Neuronal stem cell (in vitro differentiated cells): ENCODE measurements around the gene VGLL3.

ENCODE experiments used
- DNase-seq: peaks from one replicate; pipeline ENCODE4 v3.0.0-alpha.2; 2013; ENCODE audit warnings: low spot score
- H2AFZ ChIP-seq: one replicate; pipeline ENCODE4 v1.6.1; 2013; ENCODE audit warnings: mild to moderate bottlenecking, low read length, inconsistent platforms
- H2AK5ac ChIP-seq: 2 replicates; pipeline ENCODE4 v1.6.1; 2013; ENCODE audit warnings: low read depth, mild to moderate bottlenecking, inconsistent platforms, low read length, moderate library complexity, mixed read lengths
- H2BK120ac ChIP-seq: 2 replicates; pipeline ENCODE4 v1.6.1; 2013; ENCODE audit warnings: low read depth, mild to moderate bottlenecking, inconsistent platforms, low read length, moderate library complexity, mixed read lengths
- H2BK12ac ChIP-seq: one replicate; pipeline ENCODE4 v1.6.1; 2013; ENCODE audit warnings: low read length, inconsistent platforms
- H2BK15ac ChIP-seq: 2 replicates; pipeline ENCODE4 v1.6.1; 2013; ENCODE audit warnings: mild to moderate bottlenecking, low read length, inconsistent platforms, mixed read lengths
- H2BK5ac ChIP-seq: one replicate; pipeline ENCODE4 v1.6.1; 2013; ENCODE audit warnings: inconsistent platforms, mild to moderate bottlenecking, low read length, moderate library complexity
- H3K14ac ChIP-seq: one replicate; pipeline ENCODE4 v1.6.1; 2013; ENCODE audit warnings: low read length, inconsistent platforms
- H3K18ac ChIP-seq: 2 replicates; pipeline ENCODE4 v1.6.1; 2013; ENCODE audit warnings: low read length, inconsistent platforms
- H3K23ac ChIP-seq: 2 replicates; pipeline ENCODE4 v1.6.1; 2013; ENCODE audit warnings: low read depth, mild to moderate bottlenecking, mixed read lengths, low read length, inconsistent platforms; ENCODE audit not compliant: poor library complexity
- H3K27ac ChIP-seq: replicated peaks from 3 replicates; pipeline ENCODE4 v1.5.1; 2013; ENCODE audit warnings: low read length, inconsistent platforms
- H3K27me3 ChIP-seq, 3 experiments: 2 replicates each; pipeline ENCODE4 v1.6.1; 2013; ENCODE audit warnings: low read length in 3 of 3, mild to moderate bottlenecking in 2 of 3, inconsistent platforms in 1 of 3, low read depth in 1 of 3, mixed read lengths in 1 of 3, moderate library complexity in 1 of 3; ENCODE audit not compliant: control insufficient read depth in 3 of 3, insufficient read depth in 3 of 3
- H3K36me3 ChIP-seq, 2 donors: replicated peaks in 1 of 2; 2 replicates each; pipeline ENCODE4 v1.6.1; 2013; ENCODE audit warnings: low read length in 2 of 2; ENCODE audit not compliant: control insufficient read depth in 2 of 2, insufficient read depth in 2 of 2
- H3K4ac ChIP-seq: 2 replicates; pipeline ENCODE4 v1.6.1; 2013; ENCODE audit warnings: inconsistent platforms, mild to moderate bottlenecking, low read length, moderate library complexity
- H3K4me1 ChIP-seq, 2 donors: 1 replicate in 1 of 2; 2 replicates in 1 of 2; pipeline ENCODE4 v1.6.1; 2013; ENCODE audit warnings: low read length in 2 of 2, low read depth in 1 of 2; ENCODE audit not compliant: control insufficient read depth in 2 of 2, insufficient read depth in 1 of 2
- H3K4me2 ChIP-seq: one replicate; pipeline ENCODE4 v1.6.1; 2013; ENCODE audit warnings: mild to moderate bottlenecking, low read length, inconsistent platforms; ENCODE audit not compliant: insufficient read depth, poor library complexity, severe bottlenecking
- H3K4me3 ChIP-seq, 2 donors: 2 replicates each; pipeline ENCODE4 v1.5.1; 2013; ENCODE audit warnings: low read length in 2 of 2, mild to moderate bottlenecking in 2 of 2, inconsistent platforms in 1 of 2, moderate library complexity in 1 of 2
- H3K79me1 ChIP-seq: one replicate; pipeline ENCODE4 v1.6.1; 2013; ENCODE audit warnings: low read depth, mild to moderate bottlenecking, inconsistent platforms, low read length, moderate library complexity
- H3K9ac ChIP-seq: one replicate; pipeline ENCODE4 v1.6.1; 2013; ENCODE audit warnings: mild to moderate bottlenecking, low read depth, low read length, inconsistent platforms; ENCODE audit not compliant: poor library complexity
- H3K9me3 ChIP-seq, 2 donors: replicated peaks in 1 of 2; 2 replicates each; pipeline versions ENCODE3 to v1.6.1; 2013; ENCODE audit warnings: low read length in 2 of 2, mild to moderate bottlenecking in 2 of 2, inconsistent platforms in 1 of 2, low read depth in 1 of 2, mixed read lengths in 1 of 2, moderate library complexity in 1 of 2; ENCODE audit not compliant: control insufficient read depth in 2 of 2, insufficient read depth in 1 of 2
- H4K8ac ChIP-seq: one replicate; pipeline ENCODE4 v1.6.1; 2013; ENCODE audit warnings: low read depth, mild to moderate bottlenecking, inconsistent platforms, low read length, moderate library complexity
- H4K91ac ChIP-seq: one replicate; pipeline ENCODE4 v1.6.1; 2013; ENCODE audit warnings: low read length, low read depth, mild to moderate bottlenecking, inconsistent platforms; ENCODE audit not compliant: poor library complexity
- WGBS, 2 donors: extraction: QIAGEN DNeasy Blood & Tissue Kit; methylation state at CpG; one replicate each; pipeline ENCODE4 v1.1.7; 2013; ENCODE audit warnings: missing lambda C conversion rate in 2 of 2, mixed read lengths in 1 of 2; ENCODE audit not compliant: insufficient read length in 2 of 2, insufficient replicate concordance in 1 of 2; ENCODE audit errors: extremely low coverage in 2 of 2; 5-methylcytosine and 5-hydroxymethylcytosine counted together

The VGLL3 gene

GRCh38 chr3:86949850-86950249 lies 41.1 kb downstream of the VGLL3 start:
- no peak overlapping the region for H3K4me3 ChIP-seq
- H2AK5ac ChIP-seq: no peak overlapping the region
- H2BK12ac ChIP-seq: no peak overlapping the region
- H3K9ac ChIP-seq: no peak overlapping the region
- no peak overlapping the region for H4K91ac ChIP-seq
- no peaks in the 10 kb centered on the region for H3K36me3 ChIP-seq
- no peak overlapping the region for H2BK15ac ChIP-seq
- H3K27ac ChIP-seq: no peak overlapping the region
- no peak overlapping the region for H2BK5ac ChIP-seq
- H3K4me1 ChIP-seq: peaks cover 0 to 2% of the 10 kb centered on the region in 2 donors
- no peak overlapping the region for H4K8ac ChIP-seq
- H2BK120ac ChIP-seq: no peak overlapping the region
- no peak overlapping the region for H3K14ac ChIP-seq
- H3K23ac ChIP-seq: no peak overlapping the region
- no peaks in the 10 kb centered on the region for H3K27me3 ChIP-seq
- DNase-seq: no peak
- no peak overlapping the region for H3K4ac ChIP-seq
- H3K9me3 ChIP-seq: no peaks in the 10 kb centered on the region
- H3K79me1 ChIP-seq: no peaks in the 10 kb centered on the region
- H3K18ac ChIP-seq: no peak overlapping the region
- H2AFZ ChIP-seq: no peak overlapping the region
- H3K4me2 ChIP-seq: no peak overlapping the region

GRCh38 chr3:86948822-86949221 lies 42.1 kb downstream of the VGLL3 start:
- no peak overlapping the region for H3K4ac ChIP-seq
- no peaks in the 10 kb centered on the region for H3K27me3 ChIP-seq
- H3K27ac ChIP-seq: no peak overlapping the region
- H3K36me3 ChIP-seq: no peaks in the 10 kb centered on the region
- no peak overlapping the region for H3K23ac ChIP-seq
- no peaks in the 10 kb centered on the region for H3K79me1 ChIP-seq
- H4K8ac ChIP-seq: no peak overlapping the region
- no peak overlapping the region for H3K14ac ChIP-seq
- H2BK5ac ChIP-seq: no peak overlapping the region
- no peak overlapping the region for H3K4me2 ChIP-seq
- H4K91ac ChIP-seq: no peak overlapping the region
- H2BK15ac ChIP-seq: no peak overlapping the region
- no peak overlapping the region for H3K9ac ChIP-seq
- H3K18ac ChIP-seq: no peak overlapping the region
- H3K9me3 ChIP-seq: no peaks in the 10 kb centered on the region
- no peak overlapping the region for H3K4me3 ChIP-seq
- WGBS, 2 donors: no CpG with 5 or more reads among the region's 1 CpG
- H2AFZ ChIP-seq: no peak overlapping the region
- no peak overlapping the region for H2BK120ac ChIP-seq
- DNase-seq: no peak
- H2AK5ac ChIP-seq: no peak overlapping the region
- H2BK12ac ChIP-seq: no peak overlapping the region
- H3K4me1 ChIP-seq: peaks cover 0 to 2% of the 10 kb centered on the region in 2 donors

DNA sequence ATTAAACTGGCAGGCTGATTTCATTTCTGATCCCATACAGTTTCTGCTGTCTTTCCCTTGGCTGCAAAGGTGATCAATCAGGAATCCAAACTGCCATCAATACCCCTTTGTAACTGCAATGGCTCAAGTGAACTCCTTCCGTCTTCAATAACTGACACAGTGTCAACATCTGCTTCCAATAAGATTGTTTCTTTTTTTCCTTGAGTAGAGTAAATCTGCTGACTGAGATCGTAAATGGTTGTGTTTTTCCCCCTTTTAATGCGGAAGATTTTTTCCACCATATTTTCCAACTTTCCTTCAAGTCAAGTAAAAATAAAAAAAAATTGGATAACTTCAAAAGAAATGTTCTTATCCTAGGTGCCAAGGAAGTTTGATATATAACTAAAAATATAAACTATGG lies 48.7 kb downstream of the VGLL3 start:
- Histone ChIP-seq H2AFZ (no peak overlapping the region), H4K91ac (no peak overlapping the region), H2BK15ac (no peak overlapping the region), H3K79me1 (no peaks in the 10 kb centered on the region), H3K36me3 (no peaks in the 10 kb centered on the region), H2BK120ac (no peak overlapping the region), H3K9ac (no peak overlapping the region), H2BK12ac (no peak overlapping the region), H3K27me3 (no peaks in the 10 kb centered on the region), H3K9me3 (no peaks in the 10 kb centered on the region), H2BK5ac (no peak overlapping the region), H3K18ac (no peak overlapping the region), H3K4me2 (no peak overlapping the region), H3K4ac (no peak overlapping the region), H3K23ac (no peak overlapping the region), H3K4me1 (no peaks in the 10 kb centered on the region), H3K27ac (no peak overlapping the region), H4K8ac (no peak overlapping the region), H2AK5ac (no peak overlapping the region), H3K4me3 (no peak overlapping the region), H3K14ac (no peak overlapping the region)
- WGBS, 2 donors: no CpG with 5 or more reads among the region's 3 CpGs
- DNase-seq: no peak

- no peaks in the 10 kb centered on the region for H3K27me3 ChIP-seq
- no peaks in the 10 kb centered on the region for H3K9me3 ChIP-seq
- no peaks in the 10 kb centered on the region for H3K4me1 ChIP-seq
- H3K27ac ChIP-seq: no peak overlapping the region
- H3K79me1 ChIP-seq: no peaks in the 10 kb centered on the region
- H3K4ac ChIP-seq: no peak overlapping the region
- no peak overlapping the region for H2BK15ac ChIP-seq
- no peak overlapping the region for H3K4me3 ChIP-seq
- no peak overlapping the region for H2BK120ac ChIP-seq
- no peak overlapping the region for H3K18ac ChIP-seq
- DNase-seq: no peak
- no peak overlapping the region for H4K8ac ChIP-seq
- H3K4me2 ChIP-seq: no peak overlapping the region
- no peak overlapping the region for H4K91ac ChIP-seq
- H2BK12ac ChIP-seq: no peak overlapping the region
- no peak overlapping the region for H2BK5ac ChIP-seq
- no peak overlapping the region for H3K23ac ChIP-seq
- WGBS, 2 donors: no CpG with 5 or more reads among the region's 3 CpGs
- H3K14ac ChIP-seq: no peak overlapping the region
- no peak overlapping the region for H3K9ac ChIP-seq
- H2AK5ac ChIP-seq: no peak overlapping the region
- no peaks in the 10 kb centered on the region for H3K36me3 ChIP-seq
- H2AFZ ChIP-seq: no peak overlapping the region
Measured at GRCh38 chr3:86938416-86939105, 52.4 kb downstream of the VGLL3 start.
